Dermis microvascular lymphatic vessel endothelial cell (primary cell): ENCODE data around the gene SUPT3H. TPM values are rescaled to one million over a fixed set of nuclear protein-coding genes. Genes with fewer than 3 reads are reported as not detected.

Source experiments
- DNase-seq, 2 donors: peaks; one replicate each; pipeline versions ENCODE4 v3.0.0 to v3.0.0-alpha.2; 2010; ENCODE audit warnings: low read depth in 2 of 2
- total RNA-seq: library from RNA; depleted of rRNA; stranded (reverse); fragments of >200 nt; gene quantifications from 2 replicates; pipeline ENCODE4 v1.2.1, GENCODE V29; 2014

Gene SUPT3H
- total RNA-seq, 1 donor from 2014 or later, result 2.3 TPM

GRCh38 chr6:45256697-45257695 lies 120.7 kb downstream of the SUPT3H start:
- no peak for DNase-seq

- DNase-seq, result no peak
Observed at GRCh38 chr6:45255434-45255833, 122.3 kb downstream of the SUPT3H start.

GRCh38 chr6:45254253-45254652 lies 123.5 kb downstream of the SUPT3H start:
- no peak for DNase-seq

DNA sequence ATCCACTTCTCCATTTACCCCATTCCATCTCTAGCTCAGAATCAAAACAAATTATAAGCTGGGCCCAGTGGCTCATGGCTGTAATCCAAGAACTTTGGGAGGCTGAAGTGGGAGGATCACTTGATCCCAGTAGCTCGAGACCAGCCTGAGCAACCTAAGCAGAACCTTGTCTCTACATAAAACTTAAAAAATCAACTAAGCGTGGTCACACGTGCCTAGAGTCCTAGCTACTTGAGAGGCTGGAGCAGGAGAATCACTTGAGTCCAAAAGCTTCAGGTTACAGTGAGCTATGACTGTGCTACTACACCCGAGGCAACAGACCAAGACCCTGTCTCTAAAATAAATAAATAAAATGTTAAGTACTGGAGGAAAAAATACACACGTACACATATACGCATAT lies 124.3 kb downstream of the SUPT3H start:
- DNase-seq, result no peak

- no peak for DNase-seq
Observed at GRCh38 chr6:45231660-45232059, 146.1 kb downstream of the SUPT3H start.

GRCh38 chr6:45229416-45229815 lies 148.3 kb downstream of the SUPT3H start:
- DNase-seq, result no peak

GRCh38 chr6:45226081-45226480 lies 151.7 kb downstream of the SUPT3H start:
- no peak for DNase-seq

GRCh38 chr6:45222380-45222779 lies 155.4 kb downstream of the SUPT3H start:
- DNase-seq, result no peak

DNA sequence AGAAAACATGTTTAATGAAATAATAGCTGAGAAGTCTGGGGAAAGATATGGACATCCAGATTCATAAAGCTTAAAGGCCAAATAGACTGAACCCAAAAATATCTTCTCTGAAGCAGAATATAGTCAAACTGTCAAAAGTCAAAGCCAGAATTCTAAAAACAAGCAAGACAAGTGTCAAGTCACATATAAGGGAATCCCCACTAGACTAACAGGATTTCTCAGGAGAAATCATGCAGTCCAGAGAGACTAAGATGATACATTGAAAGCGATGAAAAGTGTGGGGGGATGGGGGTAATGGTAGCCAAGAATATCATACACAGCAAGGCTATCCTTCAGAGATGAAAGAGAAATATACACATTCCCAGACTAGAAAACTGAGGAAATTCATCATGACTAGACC lies 162.0 kb downstream of the SUPT3H start:
- no peak for DNase-seq

DNA sequence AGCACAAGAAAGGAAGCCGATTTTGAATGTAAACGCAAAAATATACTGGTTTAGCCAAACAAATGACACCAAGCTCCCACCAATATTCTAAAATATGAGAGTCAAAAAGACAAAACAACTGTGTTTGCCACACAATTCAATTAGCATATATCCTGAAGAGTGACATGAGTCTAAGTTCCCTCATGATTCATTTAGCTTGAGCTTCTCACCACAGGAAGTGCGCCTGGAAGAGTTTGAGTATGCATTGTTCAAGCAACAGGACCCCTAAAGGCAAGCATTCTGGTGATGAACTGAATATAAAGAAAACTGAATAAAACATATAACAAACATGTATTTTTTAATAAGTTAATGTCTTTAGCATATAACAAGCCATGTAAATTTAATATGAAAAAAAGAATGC lies 164.8 kb downstream of the SUPT3H start:
- peak in 1 of 2 donors; percentile 24 for DNase-seq

DNA sequence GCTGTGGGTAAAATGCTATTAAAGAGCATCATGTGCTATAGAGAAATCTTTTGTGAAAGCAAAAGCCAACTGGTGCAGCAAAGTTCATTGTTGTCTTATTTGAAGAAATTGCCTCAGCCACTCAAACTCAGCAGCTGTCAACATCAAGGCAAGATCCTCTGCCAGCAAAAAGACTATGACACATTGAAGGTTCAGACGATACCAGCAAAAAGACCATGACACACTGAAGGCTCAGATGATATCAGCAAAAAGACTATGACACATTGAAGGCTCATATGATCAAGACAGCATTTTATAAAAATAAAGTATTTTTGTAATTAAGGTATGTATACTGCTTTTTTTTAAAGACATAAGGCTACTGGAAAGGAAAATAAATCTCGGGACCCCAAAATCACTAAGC lies 168.0 kb downstream of the SUPT3H start:
- no peak for DNase-seq

- DNase-seq, result no peak
Observed at GRCh38 chr6:45206793-45207492, 170.8 kb downstream of the SUPT3H start.

- DNase-seq, result no peak
Observed at GRCh38 chr6:45201484-45201883, 176.2 kb downstream of the SUPT3H start.

GRCh38 chr6:45200510-45200909 lies 177.2 kb downstream of the SUPT3H start:
- DNase-seq, result no peak

DNA sequence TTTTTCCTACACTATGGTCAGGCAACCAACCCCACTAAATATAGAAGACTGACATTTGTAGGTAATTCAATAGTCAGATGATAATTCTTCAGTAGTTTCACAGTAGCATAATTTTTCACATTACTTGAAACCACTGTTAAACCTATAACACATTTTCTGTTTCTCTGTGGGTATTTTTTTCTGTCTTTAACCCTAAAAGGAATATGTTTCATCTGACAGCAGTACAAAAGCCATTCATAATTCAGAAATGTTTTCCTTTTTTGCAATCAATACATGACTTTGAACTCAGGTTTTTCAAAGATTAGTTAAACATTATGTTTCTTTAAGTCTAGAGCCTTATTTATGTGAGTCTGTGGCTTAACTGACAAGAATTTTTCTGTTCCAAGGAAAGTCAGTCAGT lies 178.2 kb downstream of the SUPT3H start:
- no peak for DNase-seq

GRCh38 chr6:45196121-45196520 lies 181.6 kb downstream of the SUPT3H start:
- DNase-seq, result no peak

DNA sequence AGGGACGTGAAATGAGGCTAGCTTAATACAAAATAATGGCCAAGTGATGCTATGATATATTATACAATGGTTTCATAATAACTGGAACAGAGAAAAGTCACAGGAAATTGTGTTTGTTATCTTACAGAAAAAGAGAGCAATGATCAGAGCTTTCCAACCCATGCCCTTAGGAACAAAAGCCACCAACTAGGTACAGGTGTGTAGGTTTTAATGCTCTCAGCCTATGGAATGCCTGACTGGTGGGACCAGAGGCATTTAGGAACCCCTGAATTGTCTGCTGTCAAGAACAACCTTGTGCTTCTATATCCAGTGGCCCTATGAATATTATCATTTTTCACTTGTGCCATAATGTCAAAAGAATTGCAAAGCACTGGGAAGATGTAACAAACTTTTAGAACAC lies 182.6 kb downstream of the SUPT3H start:
- DNase-seq, result no peak

- DNase-seq, result no peak
Observed at GRCh38 chr6:45192556-45192955, 185.2 kb downstream of the SUPT3H start.

DNA sequence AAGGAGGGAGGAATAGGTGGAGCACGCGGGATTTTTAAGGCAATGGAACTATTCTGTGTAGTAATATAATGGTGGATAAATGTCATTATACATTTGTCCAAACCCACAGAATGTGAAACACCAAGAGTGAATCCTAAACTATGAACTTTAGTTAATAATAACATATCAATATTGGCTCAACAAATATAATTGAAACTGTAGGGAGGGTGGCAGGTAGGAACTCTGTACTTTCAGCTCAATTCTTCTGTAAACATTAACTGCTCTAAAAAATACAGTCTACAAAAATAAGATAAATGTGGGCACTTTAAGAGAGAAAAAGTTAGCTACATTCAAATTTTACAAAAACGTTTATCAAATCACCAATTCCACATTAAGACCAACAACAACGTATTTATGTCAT lies 186.3 kb downstream of the SUPT3H start:
- no peak for DNase-seq

- DNase-seq, result no peak
Observed at GRCh38 chr6:45187836-45188235, 189.9 kb downstream of the SUPT3H start.

GRCh38 chr6:45185403-45186251 lies 192.1 kb downstream of the SUPT3H start:
- no peak for DNase-seq

GRCh38 chr6:45184937-45185336 lies 192.8 kb downstream of the SUPT3H start:
- DNase-seq, result no peak
